Activated CD8-positive, alpha-beta memory T cell treated with anti-CD3 and anti-CD28 coated beads for 1 hour (primary cell): ENCODE measurements around the gene IGF1R.
"Not testable (repeated sequence)": the region's sequence is repeated elsewhere in the genome, so short reads cannot be mapped to it uniquely, and the experiment has no call there.

Experiments used
- DNase-seq, 2 donors: peaks; one replicate each; pipeline ENCODE4 v3.0.0-alpha.2; 2020; ENCODE audit warnings: low read depth in 1 of 2; ENCODE audit errors: extremely low read depth in 1 of 2

Gene IGF1R

DNA sequence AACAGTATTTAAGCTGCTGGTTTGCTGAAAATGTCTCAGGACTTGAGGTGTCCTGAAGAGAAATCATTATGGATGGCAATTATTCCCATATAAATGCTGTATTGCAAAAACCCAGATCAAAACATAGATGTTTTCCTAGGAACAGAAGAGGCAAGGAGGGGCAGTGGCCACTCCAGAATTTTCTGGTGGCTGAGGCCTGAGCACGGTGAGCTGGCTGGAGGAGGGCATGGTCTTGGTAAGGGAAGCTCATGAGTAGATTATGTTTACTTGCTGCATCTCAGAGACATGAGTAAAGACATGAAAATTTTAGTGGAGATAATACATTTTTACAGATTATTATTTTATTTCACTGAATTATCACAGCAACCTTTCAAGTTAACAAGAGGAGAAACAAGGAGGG, 328.2 kb downstream of the IGF1R start:
- no peak for DNase-seq

DNA sequence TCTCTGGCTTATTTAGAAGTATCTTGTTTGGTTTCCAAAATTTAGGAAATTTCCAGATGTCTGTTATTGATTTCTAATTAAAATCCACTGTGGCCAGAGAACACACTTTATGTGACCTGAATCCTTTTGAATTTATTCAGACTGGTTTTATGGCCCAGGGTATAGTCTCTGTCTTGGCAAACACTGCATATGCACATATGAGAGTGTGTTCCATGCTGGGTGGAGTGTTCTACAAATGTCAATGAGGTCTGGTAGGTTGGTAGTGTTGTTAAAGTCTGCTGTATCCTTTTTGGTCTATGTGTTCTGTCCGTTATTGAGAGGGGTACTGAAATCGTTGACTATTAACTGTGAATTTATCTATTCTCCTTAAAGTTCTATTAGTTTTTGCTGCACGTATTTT, 329.1 kb downstream of the IGF1R start:
- no peak for DNase-seq

DNA sequence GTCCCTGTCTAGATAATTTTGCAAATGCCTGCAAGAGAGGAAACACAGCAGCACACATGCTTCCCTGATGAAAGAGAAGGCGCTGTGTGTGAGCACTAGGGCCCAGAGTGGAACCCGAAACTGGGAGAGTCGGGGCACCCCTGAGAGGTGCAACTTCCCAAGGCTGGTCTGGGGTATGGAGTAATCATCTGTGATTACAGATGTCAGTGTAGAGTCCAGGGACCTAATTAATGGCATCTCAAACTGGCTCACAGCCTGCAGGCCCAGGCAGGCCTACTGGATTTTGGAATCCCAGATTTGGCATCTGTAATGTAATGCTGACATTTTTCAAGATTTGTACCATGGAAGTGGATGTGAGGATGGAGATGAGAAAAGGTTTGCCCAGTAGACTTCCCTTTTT, 329.8 kb downstream of the IGF1R start:
- no peak for DNase-seq

DNA sequence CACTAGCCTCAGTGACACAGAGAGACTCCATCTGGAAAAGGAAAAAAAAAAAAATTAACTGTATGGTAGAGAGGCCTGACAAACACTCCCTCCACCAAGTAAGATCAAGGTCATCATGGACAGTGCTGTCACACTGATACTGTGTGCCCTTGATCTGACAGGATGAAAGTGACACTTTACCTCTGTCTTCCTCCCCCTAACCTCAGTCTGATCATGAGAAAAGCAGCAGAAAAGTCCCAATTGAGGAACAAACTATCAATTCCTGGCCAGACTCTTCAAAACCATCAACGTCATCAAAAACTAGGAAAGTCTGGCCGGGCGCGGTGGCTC, 332.5 kb downstream of the IGF1R start:
- no peak for DNase-seq

DNA sequence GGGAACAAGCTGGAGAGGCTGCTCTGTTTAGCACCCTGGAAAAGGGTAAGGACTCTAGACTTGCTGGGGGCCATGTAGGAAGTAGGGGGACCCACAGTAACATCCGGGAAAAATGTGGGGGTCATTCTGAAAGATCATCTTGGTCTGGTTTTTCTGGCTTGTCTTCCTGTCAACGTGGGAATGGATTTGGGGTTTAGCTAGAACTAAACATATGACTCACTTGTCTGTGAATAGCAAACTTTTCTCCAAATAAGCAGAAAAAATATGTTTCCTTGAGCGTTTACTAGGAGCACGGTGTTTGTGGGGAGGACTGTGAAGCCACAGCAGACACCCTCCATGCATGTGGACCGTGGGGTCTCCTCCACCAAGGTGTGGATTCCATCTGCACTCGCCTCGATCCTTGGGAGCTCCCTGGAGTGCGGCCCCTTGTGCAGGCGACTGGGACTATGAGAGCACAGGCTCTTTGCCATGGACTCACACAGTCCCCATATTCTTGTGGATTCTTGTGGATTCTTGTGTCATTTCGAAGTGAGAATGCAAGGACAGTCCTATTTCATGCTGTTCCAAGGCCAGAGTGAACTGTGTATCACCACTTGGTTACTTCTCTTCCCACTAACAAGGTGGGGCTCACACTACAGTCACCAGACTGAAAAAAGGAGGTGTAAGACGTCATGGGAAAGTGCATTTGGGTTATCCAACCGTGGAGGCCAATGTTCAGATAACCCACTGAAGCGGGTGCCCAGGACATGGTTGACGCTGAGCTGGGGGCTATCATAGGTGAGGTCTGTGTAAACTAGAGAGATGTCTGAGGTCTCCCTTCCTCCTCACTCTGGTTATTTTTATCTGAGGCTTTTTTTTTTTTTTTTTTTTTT, 333.7 kb downstream of the IGF1R start:
- DNase-seq, result no peak

DNA sequence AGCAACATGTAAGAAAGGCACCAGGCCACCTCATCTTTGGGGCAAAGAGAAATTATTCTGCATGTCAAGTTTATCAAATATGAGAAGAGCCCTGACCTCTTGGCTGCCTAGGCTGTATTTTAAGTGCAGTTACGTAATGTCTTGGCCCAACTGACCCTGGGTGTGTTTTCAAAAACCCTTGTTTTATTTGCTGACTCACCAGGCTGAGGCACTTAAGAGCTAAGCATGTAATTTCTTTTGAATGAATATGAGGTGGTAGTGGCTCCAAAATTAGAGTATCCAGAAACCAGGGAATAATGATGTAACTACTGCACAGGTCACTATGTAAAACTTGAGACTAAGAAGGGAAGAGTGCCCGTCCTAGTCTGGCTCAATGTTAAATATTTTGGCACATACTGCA, 335.0 kb downstream of the IGF1R start:
- DNase-seq, result no peak

DNA sequence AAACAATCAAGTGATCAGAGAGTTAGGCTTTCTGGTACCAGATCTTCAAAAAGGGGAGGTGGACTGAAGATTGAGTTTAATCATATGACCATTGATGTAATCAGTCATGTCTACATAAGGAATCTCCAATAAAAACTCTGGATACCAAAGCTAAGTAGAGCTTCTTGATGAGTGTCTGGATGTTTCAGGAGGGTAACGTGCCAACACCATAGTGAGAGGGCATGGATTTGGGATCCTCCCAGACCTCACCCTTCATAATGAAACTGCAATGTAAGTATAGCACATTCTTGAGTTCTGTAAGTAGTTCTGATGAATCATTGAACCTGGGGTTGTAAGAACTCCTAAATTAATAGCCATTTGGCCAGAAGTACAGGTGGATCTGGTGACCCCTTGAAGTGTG, 337.9 kb downstream of the IGF1R start:
- no peak for DNase-seq

DNA sequence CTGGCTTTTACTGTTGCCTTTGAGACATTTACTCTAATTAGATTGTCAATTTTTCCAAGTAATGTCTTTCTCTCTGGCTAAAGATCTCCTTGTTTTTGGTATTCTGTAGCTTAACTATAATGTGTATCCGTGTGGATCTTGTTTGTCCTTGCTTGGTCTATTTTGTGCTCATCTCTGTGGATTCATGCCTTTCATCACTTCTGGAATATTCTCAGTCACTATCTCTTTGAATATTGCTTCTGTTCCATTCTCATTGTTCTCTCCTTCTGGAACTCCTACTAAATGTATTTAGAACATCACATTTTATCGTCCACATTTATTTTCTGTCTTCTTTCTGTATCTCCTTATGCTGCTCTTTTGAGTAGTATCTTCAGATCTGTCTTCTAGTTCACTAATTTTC, 346.6 kb downstream of the IGF1R start:
- DNase-seq, result no peak

DNA sequence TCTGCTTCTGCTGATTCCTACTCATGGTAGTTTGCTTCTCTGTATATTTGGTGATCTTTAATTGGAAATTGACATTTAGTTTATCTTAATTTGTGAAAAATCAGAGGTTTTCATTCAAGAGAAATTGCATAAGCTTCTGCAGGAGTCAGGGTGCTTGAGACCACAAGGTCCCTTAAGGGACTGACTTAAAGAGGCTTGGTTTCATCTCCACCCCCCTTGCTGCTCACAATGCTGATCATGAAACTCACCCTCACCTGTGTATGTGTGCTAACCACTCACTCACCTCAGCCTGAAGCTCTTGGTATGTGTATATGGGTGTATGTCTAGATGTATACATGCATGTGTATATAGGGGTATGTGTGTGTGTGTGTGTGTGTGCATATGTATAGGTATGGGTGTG, 347.8 kb downstream of the IGF1R start:
- DNase-seq, result no peak

DNA sequence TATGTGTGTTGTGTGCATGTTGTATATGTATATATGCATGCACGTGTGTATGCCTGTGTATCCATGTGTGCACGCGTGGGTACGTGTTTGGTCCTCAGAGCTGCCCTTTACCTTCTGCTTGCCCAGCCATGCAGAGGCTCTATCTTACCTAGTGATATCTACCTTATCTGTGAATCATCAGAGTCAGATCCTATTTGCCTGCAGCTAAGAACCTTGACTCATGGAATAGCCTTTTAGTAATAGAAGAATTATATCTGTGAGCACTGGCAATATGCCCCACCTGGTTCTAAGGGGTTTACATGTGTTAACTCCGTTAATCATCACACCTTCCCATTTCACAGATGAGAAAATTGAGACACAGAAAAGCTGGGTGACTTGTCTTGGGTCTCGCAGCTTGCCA, 348.3 kb downstream of the IGF1R start:
- DNase-seq, result no peak

DNA sequence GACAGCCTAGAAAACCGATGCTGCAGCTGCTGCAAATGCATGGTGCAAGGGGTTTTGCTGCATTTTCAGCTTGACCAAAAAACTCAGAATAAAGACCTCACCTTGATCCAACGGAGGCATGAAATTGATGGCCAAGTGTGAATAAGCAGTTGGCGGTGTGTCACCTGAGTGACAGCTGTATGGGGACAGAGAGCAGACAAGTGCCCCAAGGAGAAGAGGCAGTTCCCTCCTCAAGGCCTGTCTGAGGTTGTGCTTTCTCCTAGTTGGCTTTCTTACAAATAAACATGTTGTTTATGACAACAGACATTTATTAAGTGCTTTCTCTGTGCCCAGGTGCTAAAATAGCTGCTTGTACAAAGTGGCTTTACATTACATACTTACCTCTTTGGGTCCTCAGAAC, 349.0 kb downstream of the IGF1R start:
- no peak for DNase-seq

DNA sequence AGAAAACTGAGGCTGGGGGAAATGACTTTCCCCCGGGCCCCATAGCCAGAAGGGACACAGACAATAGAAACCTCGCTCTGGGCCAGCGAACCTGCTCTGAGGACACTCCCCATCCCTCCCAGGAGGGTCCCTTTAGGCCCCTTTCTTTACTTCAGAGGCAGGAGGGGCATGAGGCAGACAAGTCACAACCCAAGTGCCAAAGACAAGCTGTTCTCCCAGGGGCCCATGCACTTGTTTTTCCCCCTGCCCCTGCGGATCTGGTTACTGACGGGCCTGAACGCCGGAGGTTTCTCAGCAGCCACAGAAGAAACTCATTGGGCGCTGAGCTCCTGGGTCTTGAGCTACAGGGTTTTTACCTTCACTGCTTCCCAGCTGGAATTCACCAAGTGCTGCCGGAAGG, 349.4 kb downstream of the IGF1R start:
- no peak for DNase-seq

DNA sequence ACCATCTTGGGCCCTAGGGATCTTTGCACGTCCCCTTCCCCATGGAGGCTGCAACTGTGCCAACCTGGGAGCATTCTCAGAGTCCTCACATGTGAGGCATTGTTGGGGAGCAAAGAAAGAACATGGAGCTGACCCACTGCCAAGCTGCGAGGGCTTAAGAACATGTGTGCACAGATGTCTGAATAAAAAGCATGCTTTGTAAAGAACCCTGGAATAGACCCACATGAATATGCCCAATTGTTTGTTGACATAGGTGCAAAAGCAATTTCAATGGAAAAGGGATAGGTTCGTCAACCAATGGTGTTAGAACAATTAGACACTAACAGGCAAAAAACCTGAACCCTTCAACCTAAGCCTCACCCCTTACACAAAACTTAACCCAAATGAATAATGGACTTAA, 349.9 kb downstream of the IGF1R start:
- DNase-seq, result no peak

DNA sequence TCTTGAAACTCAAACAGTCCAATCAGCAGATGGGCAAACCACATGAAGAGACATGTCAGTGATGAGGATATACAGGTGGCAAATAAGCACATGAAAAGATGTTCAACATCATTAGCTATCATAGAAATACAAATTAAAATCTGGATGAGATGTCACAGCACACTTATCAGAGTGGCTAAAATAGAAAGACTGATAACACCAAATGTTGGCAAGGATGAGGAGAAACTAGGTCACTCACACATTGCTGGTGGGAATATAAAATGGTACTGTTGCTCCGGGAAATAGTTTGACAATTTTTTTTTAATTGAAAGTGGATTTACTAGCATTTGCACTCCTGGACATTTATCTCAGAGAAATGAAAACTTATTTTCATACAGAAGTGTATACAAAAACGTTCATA, 350.9 kb downstream of the IGF1R start:
- DNase-seq, result no peak

DNA sequence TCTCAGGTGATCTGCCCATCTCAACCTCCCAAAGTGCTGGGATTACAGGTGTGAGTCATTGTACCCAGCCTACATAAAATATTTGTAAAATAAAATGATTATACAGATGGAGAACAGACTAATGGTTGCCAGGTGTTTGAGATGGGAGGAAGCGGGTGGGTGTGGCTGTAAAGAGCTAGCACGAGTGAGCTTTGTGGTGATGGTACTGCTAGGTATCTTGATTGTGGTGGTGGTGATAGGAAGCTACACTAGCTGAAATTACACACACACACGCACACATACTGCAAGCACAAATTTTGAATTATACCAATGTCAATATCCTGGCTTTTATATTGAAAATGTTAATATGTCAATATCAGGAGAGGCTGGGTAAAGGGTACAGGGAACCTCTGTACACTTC, 353.9 kb downstream of the IGF1R start:
- DNase-seq, result no peak

DNA sequence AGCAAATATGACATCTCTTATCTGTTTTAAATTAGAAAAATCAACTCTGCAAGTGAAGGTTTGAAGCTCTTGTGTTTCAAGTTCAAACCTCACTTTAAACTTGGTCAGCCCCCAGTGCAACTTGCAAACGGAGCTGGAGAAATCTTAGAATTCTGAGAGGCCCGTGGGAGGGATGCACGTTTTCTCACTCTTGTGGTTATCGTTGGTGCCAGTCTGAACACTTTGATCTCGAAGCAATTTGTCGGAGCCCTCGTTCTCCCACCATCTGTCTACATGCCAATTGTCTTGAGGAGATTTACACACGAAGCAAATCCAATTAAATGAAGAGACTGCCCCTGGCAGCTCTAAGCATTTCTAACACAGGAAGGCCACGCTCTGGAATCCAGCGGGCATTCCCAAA, 355.0 kb downstream of the IGF1R start:
- not testable (repeated sequence) for DNase-seq

DNA sequence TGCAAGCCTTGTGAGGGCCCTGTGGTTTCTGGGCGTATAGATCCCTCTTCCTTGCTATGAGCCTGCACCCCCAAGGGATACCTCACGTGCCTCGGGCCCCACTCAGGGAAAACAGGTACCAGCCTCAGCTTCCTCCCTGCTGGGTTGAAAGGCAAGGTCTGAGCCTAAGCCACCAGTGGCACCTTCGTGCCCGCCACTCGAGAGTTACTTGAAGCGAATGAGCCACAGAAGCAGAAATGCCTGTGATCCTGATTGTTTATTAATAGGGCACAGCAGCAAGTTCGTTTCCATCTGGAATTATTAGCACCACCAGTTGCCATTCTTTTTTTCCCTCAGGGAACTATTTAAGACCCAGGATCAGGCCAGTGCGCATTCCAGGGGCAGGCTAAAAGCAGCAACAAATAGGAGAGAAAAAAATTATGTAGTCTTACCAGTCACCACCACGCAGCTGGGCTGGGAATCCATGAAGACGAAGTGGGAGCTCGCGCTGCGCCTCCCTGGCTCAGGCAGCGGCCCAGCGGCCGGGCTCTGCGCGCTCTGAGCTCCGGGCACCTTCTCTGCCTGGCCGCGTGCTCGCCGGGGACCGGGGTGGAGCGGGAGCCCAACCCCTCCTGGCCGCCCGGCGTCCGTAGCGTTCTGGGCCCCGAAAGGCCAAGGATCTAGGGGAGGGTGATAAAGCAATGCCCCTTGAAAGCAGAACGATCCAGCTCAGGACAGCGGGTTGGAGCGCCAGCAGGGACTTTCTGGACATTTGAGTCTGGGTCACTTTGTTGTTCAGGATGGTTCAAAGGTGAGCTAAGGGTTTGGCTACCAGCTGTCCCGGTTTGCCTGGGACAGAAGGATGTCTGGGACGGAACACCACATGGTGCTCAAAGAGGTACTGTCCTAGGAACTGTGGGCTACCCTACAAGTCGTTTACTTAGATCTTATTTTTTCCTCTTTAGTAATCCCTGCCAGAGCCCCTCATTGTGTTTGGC, 356.9 kb downstream of the IGF1R start:
- not testable (repeated sequence) for DNase-seq

DNA sequence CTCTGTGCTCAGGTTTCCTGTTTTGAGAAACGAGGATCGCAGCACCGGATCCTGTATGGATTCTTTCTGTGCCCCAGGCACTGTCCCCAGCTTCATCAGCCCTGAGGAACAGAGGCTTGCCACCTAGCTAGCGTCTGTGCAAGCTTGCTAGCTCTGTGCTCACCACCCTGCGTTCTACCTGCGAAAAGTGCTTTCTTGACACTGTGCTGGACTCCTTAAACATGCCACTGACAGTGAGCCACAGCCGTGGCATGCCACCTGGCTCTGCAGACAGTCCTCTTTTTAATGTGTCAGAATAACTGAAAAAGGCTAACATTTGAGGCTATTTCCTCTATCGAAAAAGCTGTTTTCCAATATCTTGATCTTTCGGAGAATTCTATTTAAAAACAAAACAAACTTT, 357.8 kb downstream of the IGF1R start:
- no peak for DNase-seq

DNA sequence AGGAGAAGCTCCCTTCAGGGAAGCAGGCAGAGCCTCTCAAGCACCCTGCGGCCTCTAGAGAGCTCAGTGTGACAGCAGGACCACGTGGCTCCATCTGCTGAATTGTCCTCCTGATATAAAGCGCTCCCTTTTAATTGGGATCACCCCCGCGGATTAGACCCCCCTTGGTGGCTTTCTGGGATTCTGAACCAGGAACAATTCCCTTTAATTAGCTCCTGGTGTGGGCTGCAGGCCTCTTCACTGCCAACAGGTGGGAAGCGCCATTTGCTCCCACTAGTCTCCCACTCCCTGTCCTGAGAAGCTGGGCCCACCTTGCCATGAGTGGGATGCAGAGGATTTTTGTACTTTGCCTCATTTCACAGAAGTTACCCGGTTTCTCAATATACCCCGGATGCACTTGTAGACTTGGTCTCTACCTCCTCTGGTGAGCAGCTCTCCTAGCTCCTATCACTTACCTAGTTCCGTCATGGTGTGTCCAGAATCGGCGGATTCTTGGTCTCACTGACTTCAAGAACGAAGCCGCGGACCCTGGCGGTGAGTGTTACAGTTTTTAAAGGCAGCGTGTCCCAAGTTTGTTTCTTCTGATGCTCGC, 358.7 kb downstream of the IGF1R start:
- DNase-seq, result no peak

DNA sequence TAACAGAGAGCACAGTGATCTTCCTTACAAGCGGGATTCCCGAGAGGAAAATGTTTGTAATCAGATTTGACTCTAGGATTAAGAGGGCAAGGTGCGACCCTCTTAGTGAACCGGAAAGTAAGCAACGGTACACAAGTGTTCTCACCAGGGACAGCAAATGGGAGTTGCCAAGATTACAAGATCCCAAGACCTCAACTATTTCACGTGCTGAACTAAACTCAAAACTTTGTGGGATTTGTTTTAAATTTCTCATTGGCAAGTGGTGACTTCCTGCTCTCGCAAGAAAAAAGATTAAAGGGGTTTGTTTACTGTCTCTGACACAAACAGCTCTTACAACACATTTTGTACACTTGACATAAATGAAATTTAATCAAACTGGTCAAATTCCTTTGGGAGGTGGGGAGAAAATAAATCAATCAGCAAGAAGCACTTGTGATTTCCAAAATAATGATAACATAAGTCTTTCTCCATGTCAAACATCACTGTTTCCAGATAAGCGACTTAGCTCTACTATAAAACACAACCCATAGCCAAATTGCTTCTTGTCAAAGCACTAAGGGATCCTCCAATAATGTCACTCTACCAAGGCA, 361.5 kb downstream of the IGF1R start:
- DNase-seq, result no peak

DNA sequence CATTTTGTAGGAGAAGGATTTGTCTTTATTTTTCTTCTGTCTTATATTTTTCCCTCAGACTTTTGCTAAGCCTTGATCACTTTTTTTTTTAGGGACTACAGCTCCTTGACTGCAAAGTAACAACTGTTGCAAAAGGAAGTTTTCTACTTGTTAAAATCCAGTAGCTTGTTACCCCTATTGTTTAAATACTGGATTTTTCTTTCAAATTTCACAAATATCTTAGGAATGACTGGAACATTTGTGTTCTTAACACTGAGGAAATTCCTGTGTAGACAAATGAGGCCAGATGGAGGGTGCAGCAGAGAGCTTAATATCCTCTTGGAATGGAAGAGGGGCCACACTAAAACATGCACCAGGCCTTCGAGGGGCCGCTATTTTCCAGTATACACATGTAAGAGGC, 362.4 kb downstream of the IGF1R start:
- no peak for DNase-seq
